ENCODE results near the gene EIF4H.

DNA sequence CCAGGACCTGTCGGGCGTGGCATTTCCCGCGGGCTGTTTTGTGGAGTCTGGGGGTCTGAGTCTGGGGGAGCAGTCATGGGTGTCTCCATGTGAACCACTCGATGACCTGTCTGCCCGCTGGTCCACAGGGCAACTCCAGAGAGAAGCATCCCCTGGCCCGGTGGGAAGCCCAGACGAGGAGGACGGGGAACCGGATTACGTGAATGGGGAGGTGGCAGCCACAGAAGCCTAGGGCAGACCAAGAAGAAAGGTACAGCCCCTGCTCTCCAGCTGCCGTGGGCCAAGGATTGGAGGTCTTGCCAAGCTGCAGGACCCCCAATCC lies 50.3 kb downstream of the EIF4H start:
- TF ChIP-seq EZH2 (IDR thresholded peaks at IDR 0.05; ENCODE audit: insufficient read depth, poor library complexity, severe bottlenecking) = no peak
- TF ChIP-seq EZH2phosphoT487 (IDR thresholded peaks at IDR 0.05; ENCODE audit: insufficient read depth, low read depth) = no peak
